Thoracic aorta (tissue), 2 donors: ENCODE data around the gene ADCY2. TPM values are rescaled to one million over a fixed set of nuclear protein-coding genes. Genes with fewer than 3 reads are reported as not detected.
A peak's percentile ranks its signal among the peaks of the same experiment; 100 is the strongest.

Source experiments
- ATAC-seq: fragments of 150-250 bp; one replicate; pipeline ENCODE4 v1.8.0; 2017; ENCODE audit warnings: low read depth; ENCODE audit not compliant: insufficient number of reproducible peaks, low FRiP score
- DNase-seq: peaks from one replicate; pipeline ENCODE4 v3.0.0-alpha.2; 2020; ENCODE audit warnings: low spot score
- H3K27ac ChIP-seq, 2 donors: fragments of 200-600 bp; sonication (generic); 1 replicate in 1 of 2; 2 replicates in 1 of 2; pipeline ENCODE4 v1.5.1; 2016; ENCODE audit warnings: mild to moderate bottlenecking in 2 of 2, moderate library complexity in 2 of 2
- H3K27me3 ChIP-seq: fragments of 200-600 bp; sonication (generic); replicated peaks from 2 replicates; pipeline ENCODE4 v1.6.0; 2016; ENCODE audit warnings: mild to moderate bottlenecking; ENCODE audit not compliant: insufficient read depth
- H3K36me3 ChIP-seq: fragments of 200-600 bp; sonication (generic); one replicate; pipeline ENCODE4 v1.5.1; 2016
- H3K4me1 ChIP-seq, 2 donors: fragments of 200-600 bp; sonication (generic); 1 replicate in 1 of 2; 2 replicates in 1 of 2; pipeline versions ENCODE4 v1.5.1 to v1.6.0; 2016; ENCODE audit warnings: low read depth in 2 of 2, mild to moderate bottlenecking in 1 of 2; ENCODE audit not compliant: control insufficient read depth in 1 of 2
- H3K4me3 ChIP-seq: fragments of 200-600 bp; sonication (generic); 2 replicates; pipeline ENCODE4 v1.5.1; 2016; ENCODE audit warnings: mild to moderate bottlenecking
- H3K9me3 ChIP-seq: fragments of 200-600 bp; sonication (generic); 2 replicates; pipeline ENCODE4 v1.5.1; 2016
- CTCF ChIP-seq: fragments of 200-600 bp; sonication (generic); IDR thresholded peaks from one replicate; pipeline ENCODE4 v1.5.1; 2019; ENCODE audit warnings: antibody characterized with exemption
- total RNA-seq, 2 donors: library from RNA; depleted of rRNA; stranded (reverse); fragments of >200 nt; gene quantifications; one replicate each; pipeline versions ENCODE4 v1.1.0 to v1.2.3, GENCODE V29; 2016

Gene ADCY2
- total RNA-seq, 2 donors from 2014 or later: 5.0 to 14.8 TPM

GRCh38 chr5:7586480-7586879 is 190.5 kb downstream of the ADCY2 start:
- H3K4me3 ChIP-seq: no peak overlapping the region
- no peaks in the 10 kb centered on the region for H3K36me3 ChIP-seq
- no peak overlapping the region for H3K27ac ChIP-seq
- ATAC-seq: no peak
- DNase-seq: no peak
- TF ChIP-seq CTCF: no peak
- H3K27me3 ChIP-seq: no peaks in the 10 kb centered on the region
- no peaks in the 10 kb centered on the region for H3K4me1 ChIP-seq
- H3K9me3 ChIP-seq: no peaks in the 10 kb centered on the region

- ATAC-seq: no peak
- Histone ChIP-seq H3K27me3 (no peaks in the 10 kb centered on the region), H3K27ac (no peak overlapping the region), H3K4me1 (no peaks in the 10 kb centered on the region), H3K36me3 (no peaks in the 10 kb centered on the region), H3K9me3 (no peaks in the 10 kb centered on the region), H3K4me3 (no peak overlapping the region)
- TF ChIP-seq CTCF: no peak
- DNase-seq: no peak
These were observed 193.9 kb downstream of the ADCY2 start for GRCh38 chr5:7589800-7590199.

- Histone ChIP-seq H3K27ac (no peak overlapping the region), H3K36me3 (no peaks in the 10 kb centered on the region), H3K4me1 (peaks cover 9 to 17% of the 10 kb centered on the region in 2 donors), H3K9me3 (no peaks in the 10 kb centered on the region), H3K4me3 (no peak overlapping the region), H3K27me3 (no peaks in the 10 kb centered on the region)
- DNase-seq: no peak
- TF ChIP-seq CTCF: no peak
- no peak for ATAC-seq
These were observed 197.0 kb downstream of the ADCY2 start for GRCh38 chr5:7592910-7593309.

- H3K4me3 ChIP-seq: no peak overlapping the region
- peak overlapping the region; percentile 8 to 54 for H3K27ac ChIP-seq
- DNase-seq (no peak), ATAC-seq (no peak)
- H3K36me3 ChIP-seq: no peaks in the 10 kb centered on the region
- H3K27me3 ChIP-seq: no peaks in the 10 kb centered on the region
- peaks cover 9 to 18% of the 10 kb centered on the region in 2 donors for H3K4me1 ChIP-seq
- TF ChIP-seq CTCF: no peak
- no peaks in the 10 kb centered on the region for H3K9me3 ChIP-seq
These were observed 201.2 kb downstream of the ADCY2 start for GRCh38 chr5:7597059-7597642.

DNA sequence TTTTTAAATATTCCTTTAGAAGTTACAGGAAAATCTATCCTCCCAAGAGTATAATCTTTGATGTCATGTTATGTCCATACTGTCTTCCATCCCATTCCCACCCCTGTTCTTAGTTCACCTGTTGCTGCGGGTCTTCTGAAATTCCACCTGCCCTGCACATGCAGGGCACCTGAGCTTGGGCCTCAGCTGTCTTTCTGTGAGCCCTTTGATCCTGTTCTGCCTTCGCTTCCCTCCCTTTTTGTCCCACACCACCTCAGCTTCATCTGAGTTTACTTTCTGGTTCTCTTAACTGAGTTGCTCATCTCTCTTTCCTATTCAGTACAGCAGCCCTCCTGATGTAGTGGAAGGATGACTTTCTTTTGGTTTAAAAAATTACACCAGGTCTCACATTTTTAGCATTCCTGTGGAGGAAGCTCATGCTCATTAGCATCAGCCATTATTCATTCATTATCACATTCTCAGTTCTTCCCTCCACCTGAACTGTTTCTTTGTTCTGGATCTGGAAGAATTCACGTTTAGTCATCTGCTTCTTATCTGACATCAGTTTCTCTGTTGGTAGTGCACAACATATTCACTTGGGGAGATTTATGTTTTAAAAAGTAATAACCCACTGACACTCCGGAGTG is 211.0 kb downstream of the ADCY2 start:
- ATAC-seq (no peak), DNase-seq (no peak)
- Histone ChIP-seq H3K27ac (no peak overlapping the region), H3K36me3 (no peaks in the 10 kb centered on the region), H3K9me3 (no peaks in the 10 kb centered on the region), H3K4me3 (no peak overlapping the region), H3K4me1 (peaks cover 0 to 2% of the 10 kb centered on the region in 2 donors), H3K27me3 (no peaks in the 10 kb centered on the region)
- no peak for TF ChIP-seq CTCF
